Osteocyte (in vitro differentiated cells): ENCODE measurements around the gene BMPR1B. TPM values are rescaled to one million over a fixed set of nuclear protein-coding genes. Genes with fewer than 3 reads are reported as not detected.

Experiments used
- DNase-seq: peaks from one replicate; pipeline ENCODE4 v3.0.0; 2021; ENCODE audit warnings: mixed read lengths; ENCODE audit not compliant: unreplicated experiment; ENCODE audit errors: extremely low spot score
- H3K27ac Mint-ChIP-seq: one replicate; pipeline ENCODE4 v1.8.0; 2021; ENCODE audit warnings: mild to moderate bottlenecking, mixed read lengths; ENCODE audit not compliant: unreplicated experiment
- H3K27me3 Mint-ChIP-seq: one replicate; pipeline ENCODE4 v1.8.0; 2021; ENCODE audit warnings: mixed read lengths; ENCODE audit not compliant: unreplicated experiment
- H3K36me3 Mint-ChIP-seq: one replicate; pipeline ENCODE4 v1.8.0; 2021; ENCODE audit warnings: mixed read lengths; ENCODE audit not compliant: unreplicated experiment
- H3K4me1 Mint-ChIP-seq: one replicate; pipeline ENCODE4 v1.8.0; 2021; ENCODE audit warnings: mixed read lengths; ENCODE audit not compliant: unreplicated experiment
- H3K4me3 Mint-ChIP-seq: one replicate; pipeline ENCODE4 v1.8.0; 2021; ENCODE audit warnings: mild to moderate bottlenecking, moderate library complexity, mixed read lengths; ENCODE audit not compliant: unreplicated experiment
- H3K9me3 Mint-ChIP-seq: one replicate; pipeline ENCODE4 v1.8.0; 2021; ENCODE audit warnings: mixed read lengths; ENCODE audit not compliant: unreplicated experiment
- total RNA-seq: library from RNA; stranded (reverse); gene quantifications from 2 replicates; pipeline ENCODE4 v1.2.1, GENCODE V29; 2021
- TF ChIP-seq, protein P1 (sequence below): fragments of 200-600 bp; sonication (generic); IDR thresholded peaks from 2 replicates; pipeline ENCODE4 v1.5.0; 2021; ENCODE audit warnings: antibody characterized with exemption, mild to moderate bottlenecking, moderate library complexity

BMPR1B gene
- total RNA-seq, 1 donor from 2014 or later = 1.5 TPM

DNA sequence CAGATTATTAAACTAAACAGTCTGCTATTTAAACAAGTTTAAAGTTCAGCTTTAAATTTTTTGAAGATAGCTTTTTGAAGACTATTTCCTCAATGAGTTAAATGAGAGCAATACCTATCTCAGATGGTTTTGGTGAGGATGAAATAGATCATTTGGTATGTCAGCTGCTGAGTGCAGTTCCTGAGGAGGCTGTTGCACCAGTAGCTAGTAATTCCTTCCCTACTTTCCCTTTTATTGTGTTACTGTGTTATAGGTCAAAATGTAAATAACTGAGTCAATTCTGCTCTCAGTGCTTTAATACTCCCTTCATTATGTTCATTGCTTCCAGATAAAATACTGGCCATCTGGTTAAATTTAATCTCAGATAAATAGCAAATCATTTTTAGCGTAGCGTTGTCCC lies 48.6 kb downstream of the BMPR1B start:
- TF ChIP-seq, protein P1, sequence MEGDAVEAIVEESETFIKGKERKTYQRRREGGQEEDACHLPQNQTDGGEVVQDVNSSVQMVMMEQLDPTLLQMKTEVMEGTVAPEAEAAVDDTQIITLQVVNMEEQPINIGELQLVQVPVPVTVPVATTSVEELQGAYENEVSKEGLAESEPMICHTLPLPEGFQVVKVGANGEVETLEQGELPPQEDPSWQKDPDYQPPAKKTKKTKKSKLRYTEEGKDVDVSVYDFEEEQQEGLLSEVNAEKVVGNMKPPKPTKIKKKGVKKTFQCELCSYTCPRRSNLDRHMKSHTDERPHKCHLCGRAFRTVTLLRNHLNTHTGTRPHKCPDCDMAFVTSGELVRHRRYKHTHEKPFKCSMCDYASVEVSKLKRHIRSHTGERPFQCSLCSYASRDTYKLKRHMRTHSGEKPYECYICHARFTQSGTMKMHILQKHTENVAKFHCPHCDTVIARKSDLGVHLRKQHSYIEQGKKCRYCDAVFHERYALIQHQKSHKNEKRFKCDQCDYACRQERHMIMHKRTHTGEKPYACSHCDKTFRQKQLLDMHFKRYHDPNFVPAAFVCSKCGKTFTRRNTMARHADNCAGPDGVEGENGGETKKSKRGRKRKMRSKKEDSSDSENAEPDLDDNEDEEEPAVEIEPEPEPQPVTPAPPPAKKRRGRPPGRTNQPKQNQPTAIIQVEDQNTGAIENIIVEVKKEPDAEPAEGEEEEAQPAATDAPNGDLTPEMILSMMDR = no peak
- H3K36me3 Mint-ChIP-seq = no peaks in the 10 kb centered on the region
- H3K27ac Mint-ChIP-seq = no peak overlapping the region
- peaks cover 25% of the 10 kb centered on the region for H3K4me1 Mint-ChIP-seq
- no peak for DNase-seq
- no peaks in the 10 kb centered on the region for H3K9me3 Mint-ChIP-seq
- no peaks in the 10 kb centered on the region for H3K27me3 Mint-ChIP-seq
- no peak overlapping the region for H3K4me3 Mint-ChIP-seq

DNA sequence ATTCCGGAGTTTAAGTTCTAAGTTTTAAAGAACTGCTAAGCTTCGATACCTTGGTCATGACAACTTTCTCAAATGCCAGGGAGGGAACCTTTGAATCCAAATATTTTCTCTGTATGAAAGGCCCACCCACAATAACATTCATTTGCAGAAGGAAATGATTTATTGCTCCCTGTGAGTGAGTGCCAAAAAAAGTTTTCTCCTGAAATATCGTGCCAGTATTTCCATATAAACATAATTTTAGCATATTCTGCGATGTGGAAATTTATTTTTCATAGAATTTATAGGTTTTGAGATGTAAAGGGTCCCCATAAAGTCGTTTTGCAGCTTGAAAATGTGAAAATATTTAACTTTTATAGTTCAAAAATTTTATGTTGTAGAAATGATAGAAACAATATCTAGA lies 53.9 kb downstream of the BMPR1B start:
- Mint-ChIP-seq H3K27me3 (peaks cover 2% of the 10 kb centered on the region), H3K4me1 (peaks cover 7% of the 10 kb centered on the region), H3K4me3 (no peak overlapping the region), H3K9me3 (no peaks in the 10 kb centered on the region), H3K36me3 (no peaks in the 10 kb centered on the region), H3K27ac (no peak overlapping the region)
- TF ChIP-seq, protein P1 = no peak
- DNase-seq = no peak

DNA sequence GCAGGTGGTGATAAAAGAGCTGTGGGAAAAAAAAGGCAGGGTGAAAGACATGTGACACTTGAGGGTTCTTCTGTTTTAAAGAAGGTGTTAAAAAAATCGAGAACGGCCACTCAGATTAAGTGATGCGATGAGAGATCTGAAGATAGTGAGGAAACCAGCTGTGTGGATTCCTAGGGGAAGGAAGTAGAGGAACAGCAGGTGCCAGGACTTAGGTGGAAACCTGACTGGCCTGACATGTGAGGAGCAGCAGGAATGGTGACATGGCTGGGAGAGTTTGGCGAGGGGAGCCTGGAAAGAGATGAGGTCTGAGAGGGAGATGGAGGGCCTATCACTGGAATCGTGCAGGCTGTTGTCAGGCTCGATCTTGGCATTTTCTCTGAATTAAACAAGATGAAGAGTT lies 55.5 kb downstream of the BMPR1B start:
- no peak for DNase-seq
- no peaks in the 10 kb centered on the region for H3K36me3 Mint-ChIP-seq
- TF ChIP-seq, protein P1 = no peak
- no peaks in the 10 kb centered on the region for H3K9me3 Mint-ChIP-seq
- H3K27me3 Mint-ChIP-seq = peaks cover 2% of the 10 kb centered on the region
- peaks cover 7% of the 10 kb centered on the region for H3K4me1 Mint-ChIP-seq
- no peak overlapping the region for H3K27ac Mint-ChIP-seq
- H3K4me3 Mint-ChIP-seq = no peak overlapping the region

DNA sequence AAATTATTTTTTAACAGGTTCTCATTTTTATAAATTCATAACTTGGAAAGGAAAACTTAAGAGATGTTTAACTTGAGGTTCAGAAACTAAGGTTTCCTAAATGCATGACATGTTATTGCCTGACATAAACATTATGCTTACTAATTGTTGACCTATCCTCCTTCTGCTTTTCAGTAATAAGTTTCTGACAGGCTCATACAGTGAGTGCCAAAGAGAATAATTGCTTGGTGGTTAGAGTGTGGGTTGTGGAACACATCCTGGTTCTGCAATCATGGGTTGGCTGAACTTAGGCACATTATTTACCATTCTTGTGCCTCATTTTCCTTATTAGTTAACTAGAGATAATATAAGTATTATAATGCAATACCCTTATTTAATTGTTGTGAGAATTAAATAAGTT lies 56.5 kb downstream of the BMPR1B start:
- Mint-ChIP-seq H3K9me3 (no peaks in the 10 kb centered on the region), H3K36me3 (no peaks in the 10 kb centered on the region), H3K4me1 (peaks cover 6% of the 10 kb centered on the region), H3K27ac (no peak overlapping the region), H3K4me3 (no peak overlapping the region), H3K27me3 (peaks cover 2% of the 10 kb centered on the region)
- TF ChIP-seq, protein P1 = no peak
- no peak for DNase-seq

DNA sequence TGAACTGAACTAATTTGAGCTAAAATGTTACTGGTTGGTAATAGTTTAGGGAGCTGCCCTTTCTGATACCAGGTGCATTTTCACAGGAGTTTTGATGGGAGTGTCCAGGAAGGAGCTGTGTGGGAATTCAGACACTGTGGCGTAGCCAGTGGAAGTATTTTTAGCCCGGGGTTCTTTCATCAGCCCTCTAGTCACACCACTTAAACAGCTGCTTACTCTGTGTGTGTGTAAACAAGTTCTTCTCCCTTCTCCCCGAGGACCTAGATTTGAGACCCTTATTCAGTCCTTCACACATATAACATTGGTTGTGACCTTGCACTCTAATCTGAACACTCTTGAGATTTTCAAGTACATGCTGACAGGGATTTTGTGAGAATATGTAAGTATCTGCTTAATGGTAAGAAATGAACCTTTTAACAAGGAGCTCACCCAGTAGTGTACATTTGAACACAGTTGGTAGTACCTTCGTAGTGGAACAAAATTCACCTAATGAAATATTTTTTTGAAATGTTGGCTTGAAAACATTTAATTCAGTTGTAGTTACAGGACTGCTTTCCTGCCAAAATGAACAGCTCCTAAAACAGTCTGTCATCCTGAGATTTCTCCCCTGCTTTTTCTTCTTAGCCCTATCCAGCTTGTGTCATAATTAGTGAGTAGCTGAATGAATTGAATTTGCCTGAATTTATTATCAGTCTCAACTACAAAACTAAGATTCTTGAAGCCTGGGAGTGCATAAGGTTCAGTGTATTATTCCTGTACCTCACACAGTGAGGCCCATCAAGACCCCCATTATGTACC lies 61.8 kb downstream of the BMPR1B start:
- H3K4me1 Mint-ChIP-seq = no peaks in the 10 kb centered on the region
- no peaks in the 10 kb centered on the region for H3K9me3 Mint-ChIP-seq
- no peak for DNase-seq
- TF ChIP-seq, protein P1 = no peak
- H3K36me3 Mint-ChIP-seq = no peaks in the 10 kb centered on the region
- H3K27ac Mint-ChIP-seq = no peak overlapping the region
- H3K27me3 Mint-ChIP-seq = no peaks in the 10 kb centered on the region
- H3K4me3 Mint-ChIP-seq = no peak overlapping the region
